BJ (cell line): ENCODE data around the gene DDX25. TPM values are rescaled to one million over a fixed set of nuclear protein-coding genes. Genes with fewer than 3 reads are reported as not detected.

ENCODE experiments used
- CTCF ChIA-PET: fragments of 350-600 bp; formaldehyde crosslinking; extraction: SDS; loops from one replicate; lab custom pipeline; 2021; ENCODE audit warnings: antibody characterized with exemption, inconsistent platforms; lab: Yijun Ruan, JAX
- POLR2A ChIA-PET: fragments of 300-600 bp; sonication (Branson Sonifier 250); formaldehyde crosslinking; extraction: SDS; loops from one replicate; lab custom pipeline; 2021; ENCODE audit warnings: antibody characterized with exemption; lab: Charles Lee
- DNase-seq: peaks from one replicate; pipeline ENCODE4 v3.0.0-alpha.2; 2011; ENCODE audit warnings: low read depth
- H3K27me3 ChIP-seq: 2 replicates; pipeline ENCODE4 v1.6.0; 2011; ENCODE audit warnings: low read length; ENCODE audit not compliant: control insufficient read depth, insufficient read depth
- H3K36me3 ChIP-seq: 2 replicates; pipeline ENCODE4 v1.5.1; 2011; ENCODE audit warnings: low read length; ENCODE audit not compliant: control insufficient read depth, insufficient read depth
- H3K4me3 ChIP-seq: 2 replicates; pipeline ENCODE4 v1.5.1; 2011; ENCODE audit warnings: low read depth, mild to moderate bottlenecking, control low read depth, low read length
- polyA plus RNA-seq: library from polyadenylated mRNA; depleted of rRNA; stranded (reverse); fragments of >200 nt; gene quantifications from 2 replicates; pipeline ENCODE4 v1.2.3, GENCODE V29; 2011
- TF ChIP-seq, protein P1 (sequence below): IDR thresholded peaks from 2 replicates; pipeline ENCODE4 v1.5.1; 2011; ENCODE audit warnings: low read depth, mild to moderate bottlenecking, control low read depth, inconsistent platforms, low read length, moderate library complexity; ENCODE audit not compliant: insufficient read depth

The DDX25 gene
- polyA plus RNA-seq, 1 experiment = not detected

DNA sequence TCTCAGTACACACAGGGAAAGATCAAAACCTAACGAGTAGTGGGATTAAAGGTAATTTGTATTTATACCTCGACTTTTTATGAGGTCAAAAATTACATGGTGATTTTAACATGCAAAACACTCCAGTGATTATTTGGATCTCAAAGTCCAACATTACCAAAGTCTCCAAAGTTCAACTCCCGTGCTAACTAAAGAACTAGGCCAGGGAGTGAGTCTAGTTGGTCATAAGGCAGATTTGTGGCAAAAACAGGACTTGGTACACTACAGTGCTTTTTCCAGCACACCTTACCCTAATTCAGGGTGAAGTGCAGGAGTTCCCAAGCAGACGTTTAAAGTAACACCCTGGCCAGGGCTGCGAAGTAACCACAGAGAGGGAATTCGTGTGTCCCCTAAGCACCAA, 2.4 kb upstream of the DDX25 start:
- DNase-seq = no peak
- Histone ChIP-seq H3K36me3 (0 out of 2 replicates have a peak, but pooled peaks cover 1% of the 10 kb centered on the region), H3K27me3 (peaks cover 16% of the 10 kb centered on the region), H3K4me3 (no peak overlapping the region)
- ChIA-PET POLR2A (no interaction called here), CTCF (no interaction called here)
- TF ChIP-seq, protein P1, sequence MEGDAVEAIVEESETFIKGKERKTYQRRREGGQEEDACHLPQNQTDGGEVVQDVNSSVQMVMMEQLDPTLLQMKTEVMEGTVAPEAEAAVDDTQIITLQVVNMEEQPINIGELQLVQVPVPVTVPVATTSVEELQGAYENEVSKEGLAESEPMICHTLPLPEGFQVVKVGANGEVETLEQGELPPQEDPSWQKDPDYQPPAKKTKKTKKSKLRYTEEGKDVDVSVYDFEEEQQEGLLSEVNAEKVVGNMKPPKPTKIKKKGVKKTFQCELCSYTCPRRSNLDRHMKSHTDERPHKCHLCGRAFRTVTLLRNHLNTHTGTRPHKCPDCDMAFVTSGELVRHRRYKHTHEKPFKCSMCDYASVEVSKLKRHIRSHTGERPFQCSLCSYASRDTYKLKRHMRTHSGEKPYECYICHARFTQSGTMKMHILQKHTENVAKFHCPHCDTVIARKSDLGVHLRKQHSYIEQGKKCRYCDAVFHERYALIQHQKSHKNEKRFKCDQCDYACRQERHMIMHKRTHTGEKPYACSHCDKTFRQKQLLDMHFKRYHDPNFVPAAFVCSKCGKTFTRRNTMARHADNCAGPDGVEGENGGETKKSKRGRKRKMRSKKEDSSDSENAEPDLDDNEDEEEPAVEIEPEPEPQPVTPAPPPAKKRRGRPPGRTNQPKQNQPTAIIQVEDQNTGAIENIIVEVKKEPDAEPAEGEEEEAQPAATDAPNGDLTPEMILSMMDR = no peak

DNA sequence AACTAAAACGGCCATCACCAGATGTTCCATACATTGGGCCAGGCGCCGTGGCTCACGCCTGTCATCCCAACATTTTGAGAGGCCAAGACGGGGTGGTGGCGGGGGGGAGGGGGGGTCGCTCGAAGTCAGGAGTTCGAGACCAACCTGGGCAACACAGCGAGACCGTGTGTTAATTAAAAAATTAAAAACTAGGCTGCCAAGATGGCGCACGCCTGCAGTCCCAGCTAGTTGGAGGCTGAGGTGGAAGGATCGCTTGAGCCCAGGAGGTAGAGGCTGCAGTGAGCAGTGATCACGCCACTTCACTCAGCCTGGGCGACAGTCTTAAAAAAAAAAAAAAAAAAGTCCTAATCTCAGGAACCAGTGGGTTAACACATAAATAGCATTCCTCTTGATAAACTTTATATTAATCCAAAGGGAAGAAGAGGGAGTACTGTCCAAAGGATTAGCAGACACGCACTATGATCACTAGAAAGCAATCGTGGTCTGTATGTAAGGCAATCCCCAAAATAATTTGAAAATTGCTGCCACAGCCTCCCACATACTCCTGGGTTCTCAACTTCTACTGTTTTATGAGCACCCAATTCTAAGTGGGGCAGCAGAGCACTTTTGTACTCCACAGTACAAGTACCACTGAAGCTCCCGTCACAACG, 1.9 kb upstream of the DDX25 start:
- CTCF ChIA-PET = interaction anchor here (0.7 to 0.9 kb wide), 2 partner anchors 10 to 12 kb away, joined by 3 to 6 read pairs; no protein-coding TSS in a partner anchor

DNA sequence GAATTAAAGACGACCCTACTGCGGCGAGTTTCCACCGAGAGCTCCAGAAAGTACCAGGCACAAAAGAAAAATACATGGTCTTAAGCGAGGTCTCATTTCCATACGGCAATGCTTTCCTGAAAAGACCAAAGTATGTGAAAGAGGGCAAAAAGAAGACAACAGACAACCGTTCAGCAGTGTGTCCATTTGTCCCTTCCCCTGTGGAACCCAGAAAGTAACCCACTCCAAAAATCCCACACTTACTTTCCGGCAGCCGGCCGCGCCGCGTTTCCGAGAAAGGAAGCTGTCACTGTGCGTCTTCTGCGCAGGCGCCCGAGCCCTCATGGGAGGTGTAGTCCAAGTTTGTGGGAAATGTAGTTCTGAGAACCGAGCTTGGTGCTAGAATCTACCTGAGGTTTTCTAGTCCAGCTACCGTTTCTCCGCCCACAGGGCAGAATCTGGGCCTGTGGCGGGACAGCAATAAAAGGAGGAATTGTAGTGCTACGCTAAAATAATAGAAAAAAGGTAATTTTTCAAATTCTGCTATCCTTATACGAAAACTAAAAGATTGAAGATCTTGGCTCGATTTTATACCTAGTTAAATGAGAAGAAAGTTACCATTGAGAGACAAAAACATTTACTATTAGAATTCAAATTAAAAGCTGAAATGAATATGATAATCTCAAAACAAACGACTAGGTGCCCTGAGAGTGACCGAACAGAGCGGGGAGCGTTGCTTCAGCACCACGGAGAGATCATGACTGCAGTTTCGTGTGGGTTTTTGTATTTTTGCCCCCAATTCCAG, 1.2 kb upstream of the DDX25 start, which contains the start of gene PUS3:
PUS3 (minus strand) TSS at position 280 of the 784 bp plus-strand sequence. CDS start 6,922 bp downstream, outside the sequence.
- peak; percentile 29 for DNase-seq
- Histone ChIP-seq H3K4me3 (peak within 1 kb of the TSS; percentile 59), H3K36me3 (0 out of 2 replicates have a peak, but pooled peaks cover 1% of the 10 kb centered on the region), H3K27me3 (peaks cover 16% of the 10 kb centered on the region)
- ChIA-PET POLR2A (interaction anchor here (0.6 kb wide), 1 partner anchor 309 kb away, joined by 7 read pairs; no protein-coding TSS in a partner anchor), CTCF (interaction anchor here (0.7 to 0.9 kb wide), 2 partner anchors 10 to 11 kb away, joined by 3 to 6 read pairs; no protein-coding TSS in a partner anchor)
- TF ChIP-seq, protein P1 = no peak

More for the DNA sequence above, 1.9 kb upstream of the DDX25 start:
- H3K27me3 ChIP-seq = peaks cover 16% of the 10 kb centered on the region
- H3K4me3 ChIP-seq = peak overlapping the region; percentile 59
- TF ChIP-seq, protein P1 = no peak
- POLR2A ChIA-PET = no interaction called here
- DNase-seq = no peak
- H3K36me3 ChIP-seq = 0 out of 2 replicates have a peak, but pooled peaks cover 1% of the 10 kb centered on the region

DNA sequence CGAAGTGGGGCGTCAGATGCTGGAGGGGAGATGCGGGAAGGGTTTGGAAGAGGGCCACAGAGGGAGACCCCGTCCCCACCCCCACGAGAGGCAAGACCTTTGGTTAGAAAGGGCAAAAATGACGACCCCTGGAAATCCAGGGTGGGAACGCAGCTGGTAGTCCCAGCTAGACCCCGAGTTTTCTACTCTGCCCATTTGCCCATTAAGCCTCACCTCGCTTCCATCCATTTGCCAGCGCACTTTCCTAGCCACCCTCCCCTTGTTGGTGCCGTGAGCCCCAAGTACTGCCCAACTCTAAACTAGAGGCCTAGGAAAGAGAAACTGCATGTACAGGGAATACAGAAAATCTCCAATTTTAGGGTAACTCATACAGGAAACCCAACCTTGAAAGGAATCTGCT, 370 bp downstream of the DDX25 start:
- no peak for DNase-seq
- TF ChIP-seq, protein P1 = no peak
- ChIA-PET POLR2A (no interaction called here), CTCF (no interaction called here)
- H3K27me3 ChIP-seq = peaks cover 17% of the 10 kb centered on the region
- H3K4me3 ChIP-seq = no peak overlapping the region
- 0 out of 2 replicates have a peak, but pooled peaks cover 1% of the 10 kb centered on the region for H3K36me3 ChIP-seq
